Esophagus muscularis mucosa (tissue), 4 donors: ENCODE results near the gene NOX4. TPM values are rescaled to one million over a fixed set of nuclear protein-coding genes. Genes with fewer than 3 reads are reported as not detected.

Experiments
- DNase-seq: peaks from one replicate; pipeline ENCODE4 v3.0.0-alpha.2; 2017; ENCODE audit errors: extremely low spot score
- H3K27ac ChIP-seq, 4 donors: fragments of 200-600 bp; sonication (generic); replicated peaks in 1 of 4; 1 replicate in 3 of 4; 2 replicates in 1 of 4; pipeline ENCODE4 v1.5.1; 2016 to 2019; ENCODE audit warnings: mild to moderate bottlenecking in 1 of 4
- H3K27me3 ChIP-seq, 4 donors: fragments of 200-600 bp; sonication (generic); one replicate each; pipeline versions ENCODE4 v1.5.1 to v1.6.0; 2016 to 2019
- H3K36me3 ChIP-seq, 4 donors: fragments of 200-600 bp; sonication (generic); one replicate each; pipeline ENCODE4 v1.5.1; 2016 to 2019
- H3K4me1 ChIP-seq, 4 donors: fragments of 200-600 bp; sonication (generic); one replicate each; pipeline ENCODE4 v1.5.1; 2016 to 2019
- H3K4me3 ChIP-seq, 4 donors: fragments of 200-600 bp; sonication (generic); 1 replicate in 2 of 4; 2 replicates in 2 of 4; pipeline ENCODE4 v1.5.1; 2016 to 2019; ENCODE audit warnings: mild to moderate bottlenecking in 4 of 4, moderate library complexity in 1 of 4
- H3K9me3 ChIP-seq, 4 donors: fragments of 200-600 bp; sonication (generic); 1 replicate in 3 of 4; 2 replicates in 1 of 4; pipeline ENCODE4 v1.5.1; 2016 to 2019
- CTCF ChIP-seq, 3 experiments: fragments of 200-600 bp in 2 of 3; fragments of 450-650 bp in 1 of 3; sonication (generic) in 2 of 3; IDR thresholded peaks; one replicate each; pipeline ENCODE4 v1.5.1; 2017 to 2019; ENCODE audit warnings: antibody characterized with exemption in 3 of 3, mild to moderate bottlenecking in 2 of 3, moderate library complexity in 1 of 3
- EP300 ChIP-seq: sonication (generic); formaldehyde crosslinking; IDR thresholded peaks from one replicate; pipeline ENCODE4 v1.6.1; 2017; ENCODE audit warnings: antibody characterized with exemption
- POLR2A ChIP-seq: fragments of 450-650 bp; IDR thresholded peaks from one replicate; pipeline ENCODE4 v1.6.1; 2017; ENCODE audit warnings: antibody characterized with exemption, moderate library complexity, mild to moderate bottlenecking, low read depth
- POLR2AphosphoS5 ChIP-seq, 2 donors: sonication (generic); formaldehyde crosslinking; IDR thresholded peaks; one replicate each; pipeline ENCODE4 v1.6.1; 2017; ENCODE audit warnings: antibody characterized with exemption in 2 of 2
- WGBS: methylation state at CpG from one replicate; pipeline ENCODE4 v1.1.5; 2018; 5-methylcytosine and 5-hydroxymethylcytosine counted together
- intact Hi-C: fragments of 100-400 bp; cut with DNase I; formaldehyde crosslinking; loops from one replicate; pipeline ENCODE4 v1.15.1; 2023
- total RNA-seq, 4 donors: library from RNA; depleted of rRNA; stranded (reverse); fragments of >200 nt; gene quantifications; one replicate each; pipeline versions ENCODE4 v1.1.0 to v1.2.1, GENCODE V29; 2016

Gene NOX4
- 1 to 10 TPM; 3.3 to 6.1 (median 4.0) TPM for total RNA-seq

GRCh38 chr11:89490981-89491690 lies at the start of gene NOX4:
TSS of gene NOX4 (minus strand) at chr11:89491375. CDS start at chr11:89491246, 129 bp downstream.
- Histone ChIP-seq H3K27me3 (peaks cover 0 to 8% (median 0%) of the 10 kb centered on the region in 4 donors), H3K36me3 (no peaks in the 10 kb centered on the region), H3K27ac (peak within 1 kb of the TSS; percentile 44 to 59 (median 48)), H3K9me3 (no peaks in the 10 kb centered on the region), H3K4me3 (peak within 1 kb of the TSS; percentile 50 to 62 (median 56)), H3K4me1 (peaks cover 0 to 12% (median 9%) of the 10 kb centered on the region in 4 donors)
- intact Hi-C loops = no loop called here
- under 1% methylated on average over 31 of the region's 51 CpGs for WGBS
- TF ChIP-seq POLR2AphosphoS5 (IDR thresholded peaks at IDR 0.05) = no peak
- no peak for TF ChIP-seq CTCF (IDR thresholded peaks at IDR 0.05)
- no peak for TF ChIP-seq EP300
- TF ChIP-seq POLR2A = no peak
- no peak for DNase-seq

- intact Hi-C loops = no loop called here
- DNase-seq = no peak
- 86% methylated on average over 1 of the region's 1 CpG for WGBS
- Histone ChIP-seq H3K27ac (no peak overlapping the region), H3K27me3 (no peaks in the 10 kb centered on the region), H3K36me3 (no peaks in the 10 kb centered on the region), H3K4me3 (no peak overlapping the region), H3K9me3 (no peaks in the 10 kb centered on the region), H3K4me1 (peaks cover 0 to 6% (median 0%) of the 10 kb centered on the region in 4 donors)
- no peak for TF ChIP-seq POLR2A
- TF ChIP-seq CTCF (IDR thresholded peaks at IDR 0.05) = no peak
These were observed 49.7 kb upstream of the NOX4 start for GRCh38 chr11:89540826-89541225.

GRCh38 chr11:89537936-89538335 lies 46.8 kb upstream of the NOX4 start:
- WGBS = 86% methylated on average over 1 of the region's 1 CpG
- intact Hi-C loops = no loop called here
- no peak for TF ChIP-seq POLR2A
- TF ChIP-seq POLR2AphosphoS5 (IDR thresholded peaks at IDR 0.05) = no peak
- no peak for TF ChIP-seq EP300
- no peak for TF ChIP-seq CTCF (IDR thresholded peaks at IDR 0.05)
- Histone ChIP-seq H3K27ac (no peak overlapping the region), H3K9me3 (no peaks in the 10 kb centered on the region), H3K4me1 (peaks cover 0 to 6% (median 0%) of the 10 kb centered on the region in 4 donors), H3K36me3 (no peaks in the 10 kb centered on the region), H3K27me3 (no peaks in the 10 kb centered on the region), H3K4me3 (no peak overlapping the region)
- no peak for DNase-seq

- intact Hi-C loops = no loop called here
- H3K36me3 ChIP-seq = no peaks in the 10 kb centered on the region
- no peak overlapping the region for H3K4me3 ChIP-seq
- H3K27ac ChIP-seq = no peak overlapping the region
- peaks cover 0 to 6% (median 0%) of the 10 kb centered on the region in 4 donors for H3K4me1 ChIP-seq
- DNase-seq = no peak
- whole genome bisulfite sequencing = 22% methylated on average over 1 of the region's 1 CpG
- H3K27me3 ChIP-seq = no peaks in the 10 kb centered on the region
- H3K9me3 ChIP-seq = no peaks in the 10 kb centered on the region
- TF ChIP-seq CTCF (IDR thresholded peaks at IDR 0.05) (no peak), POLR2A (no peak), EP300 (no peak), POLR2AphosphoS5 (IDR thresholded peaks at IDR 0.05) (no peak)
These were observed 45.8 kb upstream of the NOX4 start for GRCh38 chr11:89536926-89537325.

- intact Hi-C loops = no loop called here
- 53% methylated on average over 4 of the region's 4 CpGs for WGBS
These were observed 44.0 kb upstream of the NOX4 start for GRCh38 chr11:89535221-89535620.

More at GRCh38 chr11:89535221-89535620, 44.0 kb upstream of the NOX4 start:
- no peak for DNase-seq
- no peak for TF ChIP-seq POLR2A
- TF ChIP-seq EP300 = no peak
- no peak for TF ChIP-seq CTCF (IDR thresholded peaks at IDR 0.05)
- TF ChIP-seq POLR2AphosphoS5 (IDR thresholded peaks at IDR 0.05) = no peak
- H3K4me3 ChIP-seq = no peak overlapping the region
- H3K27ac ChIP-seq = no peak overlapping the region
- peaks cover 0 to 6% (median 0%) of the 10 kb centered on the region in 4 donors for H3K4me1 ChIP-seq
- no peaks in the 10 kb centered on the region for H3K9me3 ChIP-seq
- no peaks in the 10 kb centered on the region for H3K36me3 ChIP-seq
- no peaks in the 10 kb centered on the region for H3K27me3 ChIP-seq
